Measurements from ENCODE around the gene PTCHD1.

Gene PTCHD1

GRCh38 chrX:23356189-23356588, 21.5 kb downstream of the PTCHD1 start:
- no peak for DNase-seq (ENCODE audit: low read depth in 2 of 2)

GRCh38 chrX:23364416-23364815, 29.8 kb downstream of the PTCHD1 start:
- DNase-seq (ENCODE audit: low read depth in 2 of 2), result no peak

DNA sequence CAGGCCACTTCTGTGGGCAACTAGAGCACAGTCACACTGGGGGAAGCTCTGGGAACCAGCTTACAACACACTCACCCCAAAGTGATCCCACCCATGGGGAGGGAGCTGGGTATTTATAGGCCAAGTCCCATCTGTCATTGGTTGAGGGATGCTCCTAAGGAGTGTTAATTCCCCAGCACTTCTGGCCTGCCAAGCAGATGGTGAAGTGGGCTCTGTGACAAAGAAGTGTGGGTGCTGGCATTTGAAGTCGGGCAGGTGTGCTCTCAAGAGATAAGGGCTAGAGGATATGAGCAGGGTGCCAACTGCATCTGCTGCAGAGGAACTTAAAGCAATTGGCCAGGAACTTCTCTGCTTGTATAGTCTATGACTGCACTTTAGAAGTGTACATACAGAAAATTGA, 30.9 kb downstream of the PTCHD1 start:
- DNase-seq (ENCODE audit: low read depth in 2 of 2), result no peak

- DNase-seq (ENCODE audit: low read depth in 2 of 2), result no peak
These were observed 32.3 kb downstream of the PTCHD1 start for GRCh38 chrX:23366914-23367313.

GRCh38 chrX:23369027-23369426, 34.4 kb downstream of the PTCHD1 start:
- no peak for DNase-seq (ENCODE audit: low read depth in 2 of 2)

DNA sequence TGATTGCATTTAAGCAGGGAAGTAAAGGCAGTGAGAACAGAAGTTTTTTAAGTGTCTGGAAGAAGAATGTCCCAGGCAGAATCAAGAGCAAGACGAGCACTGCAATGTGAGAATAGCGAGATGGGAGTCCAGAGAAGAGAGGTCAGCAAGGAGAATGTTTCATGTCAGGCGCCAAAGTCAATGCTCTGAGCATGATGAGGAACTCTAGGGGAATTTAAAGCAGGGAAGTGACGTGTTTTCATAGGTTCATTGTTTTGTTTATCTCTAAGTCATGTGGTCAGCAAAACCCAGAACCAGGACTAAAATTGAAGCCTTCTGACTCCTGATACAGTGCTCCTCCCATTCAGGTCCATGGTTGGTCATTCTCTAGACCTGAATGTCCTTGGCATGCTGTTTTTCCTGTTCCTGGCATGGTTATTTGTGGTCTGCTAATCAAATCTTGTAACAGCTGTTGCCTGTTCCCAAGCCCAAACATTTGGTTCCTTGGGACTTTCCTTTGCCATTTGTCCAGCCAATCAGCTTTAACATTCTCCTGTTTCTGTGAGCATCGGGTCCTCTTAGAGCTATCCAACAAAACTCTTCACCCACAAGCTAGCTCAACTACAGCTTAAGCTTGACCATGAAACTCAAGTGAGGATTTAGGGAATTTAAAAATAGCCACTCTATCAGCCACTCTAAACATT, 37.7 kb downstream of the PTCHD1 start:
- no peak for DNase-seq (ENCODE audit: low read depth in 2 of 2)

- DNase-seq (ENCODE audit: low read depth in 2 of 2), result no peak
These were observed 38.6 kb downstream of the PTCHD1 start for GRCh38 chrX:23373129-23373804.

- DNase-seq (ENCODE audit: low read depth in 2 of 2), result no peak
These were observed 39.6 kb downstream of the PTCHD1 start for GRCh38 chrX:23374291-23374690.

GRCh38 chrX:23376581-23376980, 41.9 kb downstream of the PTCHD1 start:
- no peak for DNase-seq (ENCODE audit: low read depth in 2 of 2)

DNA sequence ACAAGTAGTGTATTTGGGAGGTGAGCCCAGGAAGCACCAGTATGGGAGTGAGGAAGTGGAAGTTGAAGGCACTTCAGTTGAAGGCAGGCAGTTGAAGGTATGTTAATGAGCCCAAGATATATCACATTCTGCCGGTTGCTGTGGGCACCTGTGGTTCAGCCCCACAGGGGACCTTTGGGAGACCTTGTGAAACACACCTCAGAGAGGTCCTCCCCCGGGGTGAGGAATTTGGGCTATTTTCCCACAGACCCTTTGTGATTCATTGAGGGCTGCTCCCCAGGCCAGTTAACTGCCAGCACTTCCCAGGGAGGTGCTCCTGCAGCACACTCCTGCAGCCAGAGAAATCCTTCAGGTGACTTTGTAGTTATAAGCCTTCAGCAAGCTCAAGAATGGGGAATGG, 45.9 kb downstream of the PTCHD1 start:
- DNase-seq (ENCODE audit: low read depth in 2 of 2), result no peak

DNA sequence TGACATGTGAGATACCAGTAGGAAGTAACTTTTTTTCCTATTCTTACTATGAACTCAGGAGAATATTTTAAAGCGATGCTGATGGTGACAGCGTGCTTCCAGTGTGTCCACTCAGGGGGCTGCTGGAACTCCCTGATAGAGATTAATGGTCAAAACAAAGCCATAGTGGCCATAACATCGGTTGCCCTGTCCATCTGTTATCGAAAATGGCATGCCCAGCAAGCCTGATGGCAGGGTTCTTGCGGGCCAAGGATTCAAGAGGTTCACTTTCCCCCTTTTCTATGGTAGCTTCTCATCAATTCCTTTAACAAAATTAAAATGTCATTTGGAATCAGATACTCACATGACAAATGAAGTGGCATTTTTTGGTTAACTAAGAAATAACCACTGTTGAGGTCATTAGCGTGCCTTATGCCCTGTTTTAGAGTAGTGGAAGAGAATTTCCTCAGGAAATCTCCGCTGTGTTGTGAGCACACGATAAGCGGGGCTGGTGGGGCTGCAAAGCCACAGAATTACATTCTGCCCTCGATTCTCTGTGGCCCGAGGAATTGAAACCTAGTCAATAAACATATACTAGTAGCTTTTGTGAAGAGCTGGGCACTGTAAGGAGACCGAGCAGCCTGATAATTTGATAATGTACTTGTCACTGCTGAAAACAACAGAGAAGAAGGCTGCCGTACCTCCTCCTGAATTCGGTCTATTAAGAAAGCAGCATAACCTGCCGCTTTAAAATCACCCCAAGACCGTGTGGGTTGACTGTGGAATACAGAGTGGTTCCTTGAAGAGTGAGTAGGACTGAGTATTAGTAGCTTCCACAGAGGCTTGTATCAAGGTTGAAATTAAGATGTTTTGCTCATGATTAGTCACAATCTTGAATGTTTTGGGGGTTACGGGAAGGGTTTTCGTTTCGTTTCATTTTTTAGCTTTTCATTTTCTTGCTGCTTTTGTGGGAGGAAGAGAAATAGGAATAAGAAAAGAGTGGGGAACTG, 46.7 kb downstream of the PTCHD1 start:
- no peak for DNase-seq (ENCODE audit: low read depth in 2 of 2)

GRCh38 chrX:23382572-23382971, 47.9 kb downstream of the PTCHD1 start:
- no peak for DNase-seq (ENCODE audit: low read depth in 2 of 2)

- no peak for DNase-seq (ENCODE audit: low read depth in 2 of 2)
These were observed 48.8 kb downstream of the PTCHD1 start for GRCh38 chrX:23383411-23383810.

- no peak for DNase-seq (ENCODE audit: low read depth in 2 of 2)
These were observed 50.6 kb downstream of the PTCHD1 start for GRCh38 chrX:23385242-23385641.

DNA sequence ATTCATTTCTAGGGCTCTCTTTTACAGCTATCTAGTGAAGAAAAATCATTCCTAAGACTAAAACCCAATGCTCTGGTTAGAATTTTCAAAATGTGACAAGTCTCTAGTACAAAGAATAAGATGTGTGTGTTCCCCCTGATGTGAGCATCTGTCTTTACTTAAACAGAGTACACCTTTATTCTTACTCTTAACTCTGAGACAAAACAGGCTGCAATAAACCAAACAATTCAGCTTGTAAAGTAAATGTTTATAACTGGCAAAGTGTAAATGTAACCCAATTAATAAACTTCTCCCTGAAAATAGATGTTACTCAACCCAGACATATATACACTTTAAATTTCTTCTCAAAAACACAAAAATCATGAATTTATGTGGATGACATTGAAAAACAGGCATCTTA, 51.6 kb downstream of the PTCHD1 start:
- no peak for DNase-seq (ENCODE audit: low read depth in 2 of 2)

DNA sequence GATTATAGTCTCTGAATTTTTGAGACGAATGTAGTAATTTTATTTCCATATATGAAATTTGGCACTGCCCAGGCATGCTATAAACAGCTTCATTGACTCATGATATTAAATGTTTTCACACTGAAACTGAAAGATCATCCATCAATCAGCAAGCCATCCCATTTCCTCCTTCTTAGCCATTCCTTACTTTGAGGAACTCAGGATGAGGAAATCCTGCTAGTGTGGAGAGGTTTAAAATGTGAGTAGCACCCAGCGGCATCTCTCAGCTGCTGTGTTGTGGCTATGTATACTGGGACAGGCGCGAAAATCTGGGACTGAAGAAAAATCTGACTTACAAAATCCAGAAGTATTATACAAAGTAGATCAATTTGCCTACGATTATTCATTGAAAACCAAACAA, 52.1 kb downstream of the PTCHD1 start:
- no peak for DNase-seq (ENCODE audit: low read depth in 2 of 2)

- DNase-seq (ENCODE audit: low read depth in 2 of 2), result no peak
These were observed 53.0 kb downstream of the PTCHD1 start for GRCh38 chrX:23387550-23388184.

GRCh38 chrX:23389196-23389792, 54.6 kb downstream of the PTCHD1 start:
- no peak for DNase-seq (ENCODE audit: low read depth in 2 of 2)

GRCh38 chrX:23390979-23391378, 56.3 kb downstream of the PTCHD1 start:
- DNase-seq (ENCODE audit: low read depth in 2 of 2), result no peak

DNA sequence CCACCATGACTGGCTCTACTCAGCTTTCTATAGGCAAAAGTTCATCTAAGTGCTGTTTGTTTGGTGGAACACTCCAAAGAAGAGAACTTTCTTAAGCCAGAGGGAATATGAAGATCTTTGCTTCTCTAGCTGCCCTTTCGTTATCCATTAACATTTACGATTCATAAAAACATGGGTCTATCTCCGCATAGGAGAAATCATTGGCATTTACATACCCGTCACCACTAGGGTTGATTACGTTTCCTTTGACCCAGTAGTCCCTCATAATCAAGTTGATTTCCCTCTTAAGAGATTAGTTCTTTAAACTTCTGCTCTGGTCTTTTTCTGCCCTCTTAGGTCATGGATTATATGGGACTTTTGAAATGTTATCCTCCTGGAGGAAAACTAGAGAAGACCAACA, 57.5 kb downstream of the PTCHD1 start:
- no peak for DNase-seq (ENCODE audit: low read depth in 2 of 2)

DNA sequence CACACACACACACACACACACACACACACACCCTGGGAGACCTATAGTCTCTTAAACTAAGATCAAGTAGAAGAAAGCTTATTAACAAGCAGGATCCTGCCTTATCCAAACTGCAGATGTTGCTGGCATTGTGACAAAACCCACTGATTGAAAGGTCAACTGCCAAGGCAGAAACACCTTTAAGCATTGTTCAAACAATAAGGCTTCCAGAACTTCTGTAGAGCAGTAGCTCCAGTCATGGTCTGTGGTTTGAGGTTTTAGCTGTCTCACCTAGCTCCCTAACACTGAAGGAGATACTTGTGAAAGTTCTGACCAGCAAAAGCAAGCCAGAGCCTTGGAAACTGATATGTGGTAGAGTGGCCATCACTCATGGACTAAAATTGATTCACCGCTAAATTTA, 59.8 kb downstream of the PTCHD1 start:
- DNase-seq (ENCODE audit: low read depth in 2 of 2), result no peak

- DNase-seq (ENCODE audit: low read depth in 2 of 2), result no peak
These were observed 61.6 kb downstream of the PTCHD1 start for GRCh38 chrX:23396263-23396662.

Data from stimulated activated CD8-positive, alpha-beta memory T cell treated with anti-CD3 and anti-CD28 coated beads, Interleukin-15, amount 100 ng/mL, for 4 hours (primary cell).